Body of pancreas (tissue), 4 donors: Measurements from ENCODE around the gene TENT5C. TPM values are rescaled to one million over a fixed set of nuclear protein-coding genes. Genes with fewer than 3 reads are reported as not detected.
"Not testable (repeated sequence)": the region's sequence is repeated elsewhere in the genome, so short reads cannot be mapped to it uniquely, and the experiment has no call there.

ENCODE experiments used
- ATAC-seq: fragments of 150-250 bp; one replicate; pipeline ENCODE4 v1.9.1; 2016
- DNase-seq, 4 donors: peaks; one replicate each; pipeline ENCODE4 v3.0.0-alpha.2; 2019
- H3K27ac ChIP-seq, 4 donors: fragments of 200-600 bp; sonication (generic); 1 replicate in 3 of 4; 2 replicates in 1 of 4; pipeline versions ENCODE4 v1.5.1 to v1.6.1; 2016 to 2019; ENCODE audit warnings: mild to moderate bottlenecking in 1 of 4, mixed read lengths in 1 of 4, moderate library complexity in 1 of 4
- H3K27me3 ChIP-seq, 2 donors: fragments of 200-600 bp; sonication (generic); one replicate each; pipeline ENCODE4 v1.6.0; 2016; ENCODE audit warnings: mild to moderate bottlenecking in 1 of 2
- H3K36me3 ChIP-seq, 2 donors: fragments of 200-600 bp; sonication (generic); replicated peaks in 1 of 2; 2 replicates each; pipeline ENCODE4 v1.5.1; 2016; ENCODE audit warnings: low read depth in 2 of 2; ENCODE audit not compliant: insufficient read depth in 1 of 2
- H3K4me1 ChIP-seq: fragments of 200-600 bp; sonication (generic); one replicate; pipeline ENCODE4 v1.6.0; 2016
- H3K4me3 ChIP-seq, 2 donors: fragments of 200-600 bp; sonication (generic); 1 replicate in 1 of 2; 2 replicates in 1 of 2; pipeline ENCODE4 v1.5.1; 2016 to 2019
- H3K9me3 ChIP-seq, 3 donors: fragments of 200-600 bp; sonication (generic); 1 replicate in 2 of 3; 2 replicates in 1 of 3; pipeline ENCODE4 v1.5.1; 2016
- POLR2A ChIP-seq, 3 donors: fragments of 450-650 bp; IDR thresholded peaks; one replicate each; pipeline ENCODE4 v1.6.1; 2016; ENCODE audit warnings: antibody characterized with exemption in 3 of 3, mild to moderate bottlenecking in 2 of 3
- WGBS, 2 donors: methylation state at CpG; one replicate each; pipeline ENCODE4 v1.1.5; 2017; 5-methylcytosine and 5-hydroxymethylcytosine counted together
- intact Hi-C: fragments of 100-400 bp; cut with DNase I; formaldehyde crosslinking; loops from one replicate; pipeline ENCODE4 v1.15.1; 2023
- total RNA-seq, 2 donors: library from RNA; depleted of rRNA; stranded (reverse); fragments of >200 nt; gene quantifications; one replicate each; pipeline ENCODE4 v1.1.0, GENCODE V29; 2016
- TF ChIP-seq, protein P1 (sequence below), 7 experiments: fragments of 450-650 bp in 4 of 7; fragments of 200-600 bp in 3 of 7; sonication (generic) in 3 of 7; IDR thresholded peaks; one replicate each; pipeline ENCODE4 v1.5.1; 2016 to 2019; ENCODE audit warnings: antibody characterized with exemption in 7 of 7

The TENT5C gene
- 10 to 100 TPM; 30.0 to 39.7 TPM for total RNA-seq

DNA sequence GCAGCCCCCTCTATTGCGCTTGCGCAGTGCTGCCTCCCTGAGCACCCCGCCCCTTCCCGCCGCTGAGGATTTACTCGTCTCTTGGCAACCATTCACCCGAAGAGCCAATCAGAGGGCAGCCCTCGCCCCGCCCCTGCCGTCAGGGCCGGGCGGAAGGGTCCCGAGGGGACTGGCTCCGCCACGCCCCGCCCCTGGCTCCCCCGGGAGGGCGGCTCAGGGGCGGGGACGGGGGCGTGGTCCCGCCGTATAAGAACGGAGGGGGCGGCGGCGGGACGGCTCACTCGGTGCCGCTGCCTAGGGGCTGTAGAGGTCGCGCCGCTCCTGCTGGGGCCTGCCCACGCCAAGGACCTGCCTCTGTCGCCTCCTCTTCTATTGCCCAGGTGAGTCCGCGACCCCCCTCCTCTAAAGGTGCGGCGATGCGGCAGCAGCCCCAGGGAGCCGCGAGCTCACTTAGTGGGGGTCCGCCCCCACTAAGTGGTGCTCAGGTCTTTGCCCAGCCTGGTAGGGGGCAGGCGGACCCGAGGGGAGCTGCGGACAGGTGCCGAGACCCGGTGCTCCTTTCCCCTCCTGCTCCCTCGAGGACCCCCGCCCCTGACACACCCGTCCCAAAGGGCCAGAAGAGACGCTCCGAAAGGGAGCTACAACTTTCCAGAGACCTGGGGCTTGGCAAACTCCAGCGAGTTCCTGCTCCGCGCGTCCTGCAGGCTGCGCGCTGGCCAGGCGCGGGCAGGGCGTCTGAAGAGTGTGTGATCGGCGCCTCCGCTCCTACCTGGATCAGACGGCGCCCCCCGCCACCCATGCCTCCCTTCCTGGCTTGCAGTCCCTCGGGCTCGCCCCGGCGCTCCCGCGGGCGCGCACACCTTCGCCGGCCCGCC lies at the start of gene TENT5C:
Gene TENT5C, plus strand, starts transcription at position 275 of the 875 bp plus-strand sequence. CDS start 16,821 bp downstream, outside the sequence.
- intact Hi-C loops: loop anchor here (10.0 kb wide), 1 partner anchor 71 kb away; no protein-coding TSS in a partner anchor
- H3K4me1 ChIP-seq: peaks cover 17% of the 10 kb centered on the region
- no peaks in the 10 kb centered on the region for H3K9me3 ChIP-seq
- WGBS, 2 donors: 0 to 1% methylated on average over 16 to 78 of the region's 79 CpGs
- DNase-seq (peak; percentile 99), ATAC-seq (peak; percentile 92)
- peak within 1 kb of the TSS; percentile 73 to 87 for H3K4me3 ChIP-seq
- H3K27ac ChIP-seq: peak within 1 kb of the TSS; percentile 87 to 95 (median 92)
- TF ChIP-seq, protein P1, sequence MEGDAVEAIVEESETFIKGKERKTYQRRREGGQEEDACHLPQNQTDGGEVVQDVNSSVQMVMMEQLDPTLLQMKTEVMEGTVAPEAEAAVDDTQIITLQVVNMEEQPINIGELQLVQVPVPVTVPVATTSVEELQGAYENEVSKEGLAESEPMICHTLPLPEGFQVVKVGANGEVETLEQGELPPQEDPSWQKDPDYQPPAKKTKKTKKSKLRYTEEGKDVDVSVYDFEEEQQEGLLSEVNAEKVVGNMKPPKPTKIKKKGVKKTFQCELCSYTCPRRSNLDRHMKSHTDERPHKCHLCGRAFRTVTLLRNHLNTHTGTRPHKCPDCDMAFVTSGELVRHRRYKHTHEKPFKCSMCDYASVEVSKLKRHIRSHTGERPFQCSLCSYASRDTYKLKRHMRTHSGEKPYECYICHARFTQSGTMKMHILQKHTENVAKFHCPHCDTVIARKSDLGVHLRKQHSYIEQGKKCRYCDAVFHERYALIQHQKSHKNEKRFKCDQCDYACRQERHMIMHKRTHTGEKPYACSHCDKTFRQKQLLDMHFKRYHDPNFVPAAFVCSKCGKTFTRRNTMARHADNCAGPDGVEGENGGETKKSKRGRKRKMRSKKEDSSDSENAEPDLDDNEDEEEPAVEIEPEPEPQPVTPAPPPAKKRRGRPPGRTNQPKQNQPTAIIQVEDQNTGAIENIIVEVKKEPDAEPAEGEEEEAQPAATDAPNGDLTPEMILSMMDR (IDR thresholded peaks at IDR 0.05): peak in 1 of 7 experiments; percentile 7
- TF ChIP-seq POLR2A (IDR thresholded peaks at IDR 0.05): peak; percentile 97 to 98 (median 98)
- no peaks in the 10 kb centered on the region for H3K36me3 ChIP-seq
- no peaks in the 10 kb centered on the region for H3K27me3 ChIP-seq

GRCh38 chr1:117556341-117556740 lies 49.5 kb upstream of the TENT5C start:
- intact Hi-C loops: no loop called here
- H3K27me3 ChIP-seq: no peaks in the 10 kb centered on the region
- DNase-seq (no peak), ATAC-seq (no peak)
- H3K4me3 ChIP-seq: no peak overlapping the region
- H3K9me3 ChIP-seq: no peaks in the 10 kb centered on the region
- TF ChIP-seq, protein P1 (IDR thresholded peaks at IDR 0.05): no peak
- no peak for TF ChIP-seq POLR2A (IDR thresholded peaks at IDR 0.05)
- H3K36me3 ChIP-seq: no peaks in the 10 kb centered on the region
- H3K4me1 ChIP-seq: peaks cover 3% of the 10 kb centered on the region
- no peak overlapping the region for H3K27ac ChIP-seq

- H3K4me1 ChIP-seq: peaks cover 9% of the 10 kb centered on the region
- no peaks in the 10 kb centered on the region for H3K27me3 ChIP-seq
- DNase-seq: no peak
- H3K4me3 ChIP-seq: no peak overlapping the region
- no peaks in the 10 kb centered on the region for H3K36me3 ChIP-seq
- intact Hi-C loops: no loop called here
- TF ChIP-seq, protein P1 (IDR thresholded peaks at IDR 0.05): no peak
- TF ChIP-seq POLR2A (IDR thresholded peaks at IDR 0.05): no peak
- H3K27ac ChIP-seq: no peak overlapping the region
- H3K9me3 ChIP-seq: no peaks in the 10 kb centered on the region
- no peak for ATAC-seq
Observed at GRCh38 chr1:117556976-117557375, 48.9 kb upstream of the TENT5C start.

DNA sequence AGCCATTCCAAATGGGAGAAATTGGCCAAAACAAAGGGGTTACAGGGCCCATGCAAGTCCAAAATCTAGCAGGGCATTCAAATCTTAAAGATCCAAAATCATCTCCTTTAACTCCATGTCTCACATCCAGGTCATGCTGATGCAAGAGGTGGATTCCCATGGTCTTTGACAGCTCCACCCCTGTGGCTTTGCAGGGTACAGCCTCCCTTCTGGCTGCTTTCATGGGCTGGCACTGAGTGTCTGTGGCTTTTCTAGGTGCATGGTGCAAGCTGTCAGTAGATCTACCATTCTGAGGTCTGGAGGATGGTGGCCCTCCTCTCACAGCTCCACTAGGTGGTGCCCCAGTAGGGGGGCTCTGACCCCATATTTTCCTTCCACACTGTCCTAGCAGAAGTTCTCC lies 47.4 kb upstream of the TENT5C start:
- H3K36me3 ChIP-seq, H3K4me3 ChIP-seq, H3K9me3 ChIP-seq, H3K27ac ChIP-seq, H3K27me3 ChIP-seq, intact Hi-C loops, DNase-seq, ATAC-seq: not testable (repeated sequence)
- peaks cover 24% of the 10 kb centered on the region for H3K4me1 ChIP-seq

DNA sequence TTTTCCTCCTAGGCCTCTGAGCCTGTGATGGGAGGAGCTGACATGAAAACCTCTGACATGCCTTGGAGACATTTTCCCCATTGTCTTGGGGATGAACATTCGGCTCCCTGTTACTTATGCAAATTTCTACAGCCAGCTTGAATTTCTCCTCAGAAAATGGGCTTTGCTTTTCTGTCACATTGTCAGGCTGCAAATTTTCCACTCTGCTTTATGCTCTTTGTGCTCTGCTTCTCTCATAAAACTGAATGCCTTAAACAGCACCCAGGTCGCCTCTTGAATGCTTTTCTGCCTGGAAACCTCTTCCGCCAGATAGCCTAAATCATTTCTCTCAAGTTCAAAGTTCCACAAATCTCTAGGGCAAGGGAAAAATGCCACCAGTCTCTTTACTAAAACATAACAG lies 46.7 kb upstream of the TENT5C start:
- no peaks in the 10 kb centered on the region for H3K9me3 ChIP-seq
- no peak for TF ChIP-seq POLR2A (IDR thresholded peaks at IDR 0.05)
- TF ChIP-seq, protein P1 (IDR thresholded peaks at IDR 0.05): no peak
- DNase-seq: no peak
- no peak overlapping the region for H3K27ac ChIP-seq
- WGBS, 2 donors: 91 to 92% methylated on average over 3 of the region's 3 CpGs
- no peak for ATAC-seq
- H3K27me3 ChIP-seq: no peaks in the 10 kb centered on the region
- intact Hi-C loops: no loop called here
- peaks cover 28% of the 10 kb centered on the region for H3K4me1 ChIP-seq
- H3K4me3 ChIP-seq: no peak overlapping the region
- no peaks in the 10 kb centered on the region for H3K36me3 ChIP-seq
